PC-9 (cell line): ENCODE measurements around the gene CPXM1. TPM values are rescaled to one million over a fixed set of nuclear protein-coding genes. Genes with fewer than 3 reads are reported as not detected.

ENCODE experiments used
- BruUV-seq: library from RNA; stranded (reverse); fragments of 400-500 nt; replicated peaks from 2 replicates; lab custom pipeline; 2021; lab: Mats Ljungman, UMichigan
- CTCF ChIA-PET: fragments of 300-600 bp; sonication (Branson Sonifier 250); formaldehyde crosslinking; loops from one replicate; lab custom pipeline; 2022; ENCODE audit warnings: antibody characterized with exemption; lab: Charles Lee
- POLR2A ChIA-PET: fragments of 300-600 bp; sonication (Branson Sonifier 250); formaldehyde crosslinking; loops from one replicate; lab custom pipeline; 2022; ENCODE audit warnings: antibody characterized with exemption; ENCODE audit not compliant: unreplicated experiment; lab: Charles Lee
- DNase-seq, 2 experiments: peaks; one replicate each; pipeline versions ENCODE4 v3.0.0 to v3.0.0-alpha.2; 2015 to 2022; ENCODE audit warnings: mixed read lengths in 1 of 2
- H2AFZ ChIP-seq: fragments of 200-600 bp; sonication (generic); 2 replicates; pipeline ENCODE4 v1.8.1; 2017; ENCODE audit warnings: antibody characterized with exemption
- H3F3A ChIP-seq: fragments of 200-600 bp; sonication (generic); 2 replicates; pipeline ENCODE4 v1.8.1; 2017; ENCODE audit warnings: antibody characterized with exemption, mild to moderate bottlenecking, low read depth; ENCODE audit not compliant: insufficient read depth
- H3K27ac ChIP-seq: fragments of 200-600 bp; sonication (generic); 2 replicates; pipeline ENCODE4 v1.6.1; 2016; ENCODE audit warnings: mixed run types
- H3K27me3 ChIP-seq: fragments of 200-600 bp; sonication (generic); 2 replicates; pipeline ENCODE4 v1.6.1; 2016; ENCODE audit warnings: low read depth, mixed run types; ENCODE audit not compliant: insufficient read depth
- H3K36me3 ChIP-seq: fragments of 200-600 bp; sonication (generic); 2 replicates; pipeline ENCODE4 v1.6.1; 2016; ENCODE audit warnings: low read depth, mixed run types
- H3K4me1 ChIP-seq: fragments of 200-600 bp; sonication (generic); replicated peaks from 2 replicates; pipeline ENCODE4 v1.6.1; 2016; ENCODE audit warnings: mixed run types; ENCODE audit not compliant: insufficient read depth
- H3K4me2 ChIP-seq: fragments of 200-600 bp; sonication (generic); 2 replicates; pipeline ENCODE4 v1.6.1; 2017; ENCODE audit warnings: mixed run types
- H3K4me3 ChIP-seq: fragments of 200-600 bp; sonication (generic); 2 replicates; pipeline ENCODE4 v1.6.1; 2016; ENCODE audit warnings: mixed run types
- H3K79me2 ChIP-seq: fragments of 200-600 bp; sonication (generic); 2 replicates; pipeline ENCODE4 v1.6.1; 2017; ENCODE audit warnings: low read depth, mixed run types
- H3K9me2 ChIP-seq: fragments of 200-600 bp; sonication (generic); 2 replicates; pipeline ENCODE4 v1.8.1; 2017; ENCODE audit warnings: mild to moderate bottlenecking; ENCODE audit not compliant: insufficient read depth
- H3K9me3 ChIP-seq: fragments of 200-600 bp; sonication (generic); 2 replicates; pipeline ENCODE4 v1.8.1; 2016; ENCODE audit warnings: low read depth; ENCODE audit not compliant: insufficient read depth
- H4K20me1 ChIP-seq: fragments of 200-600 bp; sonication (generic); 2 replicates; pipeline ENCODE4 v1.8.1; 2017; ENCODE audit not compliant: insufficient read depth
- EZH2 ChIP-seq: fragments of 200-600 bp; sonication (generic); IDR thresholded peaks from 2 replicates; pipeline ENCODE4 v1.8.0; 2017; ENCODE audit warnings: antibody characterized with exemption, low read depth
- intact Hi-C: fragments of 100-400 bp; cut with micrococcal nuclease; formaldehyde crosslinking; loops from one replicate; pipeline ENCODE4 v1.10.0; 2022; ENCODE audit not compliant: unreplicated experiment
- total RNA-seq: library from RNA; stranded (reverse); gene quantifications from 2 replicates; pipeline ENCODE4 v1.2.3, GENCODE V29; 2021
- TF ChIP-seq, protein P1 (sequence below): fragments of 200-600 bp; sonication (generic); conservative IDR thresholded peaks from 2 replicates; pipeline ENCODE4 v1.6.1; 2017; ENCODE audit warnings: mixed run types, antibody characterized with exemption, mild to moderate bottlenecking, moderate library complexity

Gene CPXM1
- total RNA-seq, 1 experiment from 2014 or later, result not detected

DNA sequence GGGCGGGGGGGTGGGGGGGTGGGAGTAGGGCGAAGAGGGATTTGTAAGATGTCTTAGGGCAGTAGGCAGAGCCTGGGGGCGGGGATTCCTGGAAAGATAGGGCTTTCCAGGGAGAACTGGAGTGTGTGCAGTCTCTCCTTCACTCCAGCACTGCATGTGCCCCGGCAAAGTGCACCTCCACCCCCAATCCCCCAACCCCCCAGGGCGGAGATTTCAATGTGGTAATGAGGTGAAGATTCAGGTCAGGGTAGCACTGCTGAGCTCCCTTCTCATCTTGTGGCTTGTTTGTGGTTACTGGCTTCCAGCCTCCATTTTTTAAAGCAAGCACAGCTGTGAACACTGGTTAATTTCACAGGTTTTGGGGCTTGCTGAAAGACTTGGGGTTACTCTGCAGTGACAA lies 21.6 kb upstream of the CPXM1 start:
- no peaks in the 10 kb centered on the region for H3K4me1 ChIP-seq
- no peak overlapping the region for H3K27ac ChIP-seq
- BruUV-seq, result no TSS peak
- no peak overlapping the region for H2AFZ ChIP-seq
- no peaks in the 10 kb centered on the region for H4K20me1 ChIP-seq
- no peak overlapping the region for H3K4me3 ChIP-seq
- POLR2A ChIA-PET, result no interaction called here
- CTCF ChIA-PET, result no interaction called here
- TF ChIP-seq EZH2, result no peak
- TF ChIP-seq, protein P1, sequence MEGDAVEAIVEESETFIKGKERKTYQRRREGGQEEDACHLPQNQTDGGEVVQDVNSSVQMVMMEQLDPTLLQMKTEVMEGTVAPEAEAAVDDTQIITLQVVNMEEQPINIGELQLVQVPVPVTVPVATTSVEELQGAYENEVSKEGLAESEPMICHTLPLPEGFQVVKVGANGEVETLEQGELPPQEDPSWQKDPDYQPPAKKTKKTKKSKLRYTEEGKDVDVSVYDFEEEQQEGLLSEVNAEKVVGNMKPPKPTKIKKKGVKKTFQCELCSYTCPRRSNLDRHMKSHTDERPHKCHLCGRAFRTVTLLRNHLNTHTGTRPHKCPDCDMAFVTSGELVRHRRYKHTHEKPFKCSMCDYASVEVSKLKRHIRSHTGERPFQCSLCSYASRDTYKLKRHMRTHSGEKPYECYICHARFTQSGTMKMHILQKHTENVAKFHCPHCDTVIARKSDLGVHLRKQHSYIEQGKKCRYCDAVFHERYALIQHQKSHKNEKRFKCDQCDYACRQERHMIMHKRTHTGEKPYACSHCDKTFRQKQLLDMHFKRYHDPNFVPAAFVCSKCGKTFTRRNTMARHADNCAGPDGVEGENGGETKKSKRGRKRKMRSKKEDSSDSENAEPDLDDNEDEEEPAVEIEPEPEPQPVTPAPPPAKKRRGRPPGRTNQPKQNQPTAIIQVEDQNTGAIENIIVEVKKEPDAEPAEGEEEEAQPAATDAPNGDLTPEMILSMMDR, result no peak
- no peaks in the 10 kb centered on the region for H3K79me2 ChIP-seq
- H3K9me3 ChIP-seq, result no peaks in the 10 kb centered on the region
- H3K4me2 ChIP-seq, result no peak overlapping the region
- DNase-seq, result no peak
- H3F3A ChIP-seq, result no peaks in the 10 kb centered on the region
- intact Hi-C loops, result no loop called here
- H3K27me3 ChIP-seq, result no peaks in the 10 kb centered on the region
- H3K36me3 ChIP-seq, result no peaks in the 10 kb centered on the region
- no peaks in the 10 kb centered on the region for H3K9me2 ChIP-seq

- H3K9me3 ChIP-seq, result no peaks in the 10 kb centered on the region
- no peaks in the 10 kb centered on the region for H3K4me1 ChIP-seq
- TF ChIP-seq EZH2, result no peak
- TF ChIP-seq, protein P1, result no peak
- no peak overlapping the region for H3K27ac ChIP-seq
- ChIA-PET CTCF (no interaction called here), POLR2A (no interaction called here)
- H2AFZ ChIP-seq, result no peak overlapping the region
- DNase-seq, result no peak
- no peak overlapping the region for H3K4me2 ChIP-seq
- no peaks in the 10 kb centered on the region for H3F3A ChIP-seq
- no peaks in the 10 kb centered on the region for H3K9me2 ChIP-seq
- H3K4me3 ChIP-seq, result no peak overlapping the region
- H3K27me3 ChIP-seq, result no peaks in the 10 kb centered on the region
- H4K20me1 ChIP-seq, result no peaks in the 10 kb centered on the region
- intact Hi-C loops, result no loop called here
- H3K36me3 ChIP-seq, result no peaks in the 10 kb centered on the region
- H3K79me2 ChIP-seq, result no peaks in the 10 kb centered on the region
- BruUV-seq, result no TSS peak
These were observed 20.8 kb upstream of the CPXM1 start for GRCh38 chr20:2820896-2821869.

DNA sequence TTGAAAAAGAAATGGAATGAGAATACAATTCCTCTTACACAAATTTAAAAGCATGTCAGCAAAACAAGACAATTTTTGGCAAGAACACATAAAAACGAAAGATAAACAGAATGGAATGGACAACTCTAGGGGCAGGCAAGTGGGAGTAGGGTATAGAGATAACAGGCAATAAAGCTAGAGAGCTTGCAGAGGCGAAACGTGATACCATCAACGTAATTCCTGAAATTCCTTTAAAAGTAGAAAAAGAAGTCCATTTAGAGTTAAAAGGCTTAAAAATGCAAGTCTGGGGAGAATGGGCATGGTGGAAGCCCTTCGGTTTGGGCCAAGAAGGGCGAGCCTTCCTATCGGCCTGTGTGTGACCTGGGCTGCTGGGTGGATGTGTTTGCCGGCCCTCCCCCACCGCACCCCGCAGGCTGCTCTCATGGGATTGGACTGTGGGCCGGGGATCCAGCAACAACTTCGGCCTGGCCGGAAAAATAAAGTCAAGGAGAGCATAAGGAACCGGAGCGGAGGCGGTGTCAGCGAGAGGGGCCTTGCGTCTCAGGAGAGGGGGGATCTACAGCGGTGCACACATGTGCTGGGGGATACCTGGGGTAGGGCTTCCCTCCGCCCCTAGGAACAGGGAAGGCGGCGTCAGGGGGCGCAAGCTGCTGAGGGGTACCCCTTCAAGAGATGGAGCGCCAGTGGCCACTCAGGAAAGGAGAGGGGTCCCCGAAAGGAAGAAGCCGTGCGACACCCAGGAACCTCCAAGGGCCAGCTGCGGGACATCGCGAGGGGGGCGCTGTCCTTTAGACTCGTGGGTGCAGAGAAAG lies 19.9 kb upstream of the CPXM1 start:
- Histone ChIP-seq H3K4me3 (no peak overlapping the region), H3K9me2 (no peaks in the 10 kb centered on the region), H3K9me3 (no peaks in the 10 kb centered on the region), H3K27me3 (no peaks in the 10 kb centered on the region), H3K4me1 (peaks cover 6% of the 10 kb centered on the region), H3K27ac (no peak overlapping the region), H2AFZ (no peak overlapping the region), H3F3A (peaks cover 1% of the 10 kb centered on the region; the same call in 1 of the 2 replicates), H3K79me2 (no peaks in the 10 kb centered on the region), H4K20me1 (no peaks in the 10 kb centered on the region), H3K36me3 (no peaks in the 10 kb centered on the region), H3K4me2 (no peak overlapping the region)
- POLR2A ChIA-PET, result no interaction called here
- no peak for DNase-seq
- BruUV-seq, result no TSS peak
- CTCF ChIA-PET, result no interaction called here
- intact Hi-C loops, result no loop called here
- TF ChIP-seq EZH2, result no peak
- TF ChIP-seq, protein P1, result no peak
